B cell (primary cell): ENCODE measurements around the gene PHTF2. TPM values are rescaled to one million over a fixed set of nuclear protein-coding genes. Genes with fewer than 3 reads are reported as not detected.
A peak's percentile ranks its signal among the peaks of the same experiment; 100 is the strongest.

Experiments
- ATAC-seq: fragments of 200-7000 bp; cut with Tn5 transposase; one replicate; pipeline ENCODE4 v1.10.0; 2021; ENCODE audit warnings: low read depth, mild to moderate bottlenecking, moderate number of reproducible peaks, moderate library complexity
- CTCF ChIA-PET: fragments of 350-600 bp; sonication (Branson Sonifier 250); formaldehyde crosslinking; loops from one replicate; lab custom pipeline; 2021; ENCODE audit warnings: antibody characterized with exemption, inconsistent platforms; lab: Charles Lee
- POLR2A ChIA-PET: fragments of 350-600 bp; sonication (Branson Sonifier 250); formaldehyde crosslinking; loops from one replicate; lab custom pipeline; 2021; ENCODE audit warnings: antibody characterized with exemption; lab: Charles Lee
- DNase-seq: peaks from one replicate; pipeline ENCODE4 v3.0.0; 2013
- H2AFZ ChIP-seq: 2 replicates; pipeline ENCODE4 v1.6.1; 2012; ENCODE audit warnings: mild to moderate bottlenecking, low read depth, low read length; ENCODE audit not compliant: insufficient read depth, poor library complexity, severe bottlenecking
- H3K27ac ChIP-seq, 2 donors: 1 replicate in 1 of 2; 2 replicates in 1 of 2; pipeline ENCODE4 v1.5.1; 2012 to 2013; ENCODE audit warnings: low read length in 2 of 2, mild to moderate bottlenecking in 2 of 2, moderate library complexity in 1 of 2
- H3K27me3 ChIP-seq, 4 experiments: fragments of 200-600 bp in 1 of 4; sonication (generic) in 1 of 4; replicated peaks in 1 of 4; 1 replicate in 2 of 4; 2 replicates in 2 of 4; pipeline versions ENCODE4 v1.6.1 to v1.7.0; 2013 to 2016; ENCODE audit warnings: low read length in 3 of 4, mild to moderate bottlenecking in 2 of 4, mixed read lengths in 1 of 4, moderate library complexity in 1 of 4; ENCODE audit not compliant: insufficient read depth in 4 of 4, control insufficient read depth in 3 of 4; ENCODE audit errors: control extremely low read depth in 1 of 4
- H3K36me3 ChIP-seq, 2 experiments: replicated peaks in 1 of 2; 1 replicate in 1 of 2; 2 replicates in 1 of 2; pipeline versions ENCODE4 v1.6.1 to v1.7.1; 2013; ENCODE audit warnings: low read length in 1 of 2; ENCODE audit not compliant: insufficient read depth in 2 of 2, control insufficient read depth in 1 of 2; ENCODE audit errors: control extremely low read depth in 1 of 2, extremely low read depth in 1 of 2
- H3K4me1 ChIP-seq, 2 donors: fragments of 200-600 bp in 1 of 2; sonication (generic) in 1 of 2; 1 replicate in 1 of 2; 2 replicates in 1 of 2; pipeline versions ENCODE4 v1.5.1 to v1.6.1; 2013 to 2017; ENCODE audit warnings: low read length in 2 of 2; ENCODE audit not compliant: control insufficient read depth in 2 of 2, insufficient read depth in 2 of 2
- H3K4me2 ChIP-seq: replicated peaks from 2 replicates; pipeline ENCODE3; 2012; ENCODE audit warnings: mild to moderate bottlenecking, low read depth, low read length; ENCODE audit not compliant: poor library complexity, severe bottlenecking
- H3K4me3 ChIP-seq, 5 experiments: fragments of 200-600 bp in 1 of 5; sonication (generic) in 1 of 5; 1 replicate in 3 of 5; 2 replicates in 2 of 5; pipeline versions ENCODE4 v1.5.1 to v1.7.0; 2011 to 2016; ENCODE audit warnings: low read length in 4 of 5, mild to moderate bottlenecking in 4 of 5, low read depth in 2 of 5, control low read depth in 1 of 5, moderate library complexity in 1 of 5; ENCODE audit not compliant: insufficient read depth in 1 of 5; ENCODE audit errors: control extremely low read depth in 1 of 5, extremely low read depth in 1 of 5
- H3K79me2 ChIP-seq: fragments of 200-600 bp; sonication (generic); one replicate; pipeline ENCODE4 v1.6.0; 2016; ENCODE audit warnings: low read length; ENCODE audit not compliant: control insufficient read depth, insufficient read depth
- H3K9ac ChIP-seq: fragments of 200-600 bp; sonication (generic); 2 replicates; pipeline ENCODE4 v1.6.1; 2017; ENCODE audit warnings: mild to moderate bottlenecking, low read length, moderate library complexity
- H3K9me3 ChIP-seq, 3 donors: one replicate each; pipeline versions ENCODE4 v1.6.1 to v1.7.1; 2013; ENCODE audit warnings: low read length in 2 of 3; ENCODE audit not compliant: control insufficient read depth in 2 of 3, insufficient read depth in 1 of 3; ENCODE audit errors: control extremely low read depth in 1 of 3
- H4K20me1 ChIP-seq: 2 replicates; pipeline ENCODE4 v1.6.0; 2012; ENCODE audit warnings: mild to moderate bottlenecking, low read length; ENCODE audit not compliant: insufficient read depth, control insufficient read depth, poor library complexity, severe bottlenecking
- H3K27ac Mint-ChIP-seq: one replicate; pipeline ENCODE4 v1.8.0; 2021; ENCODE audit warnings: mixed read lengths
- H3K27me3 Mint-ChIP-seq: one replicate; pipeline ENCODE4 v1.8.0; 2021; ENCODE audit warnings: mixed read lengths
- H3K4me1 Mint-ChIP-seq: one replicate; pipeline ENCODE4 v1.8.0; 2021; ENCODE audit warnings: mixed read lengths
- H3K4me3 Mint-ChIP-seq: one replicate; pipeline ENCODE4 v1.8.0; 2021; ENCODE audit warnings: mixed read lengths
- H3K9me3 Mint-ChIP-seq: one replicate; pipeline ENCODE4 v1.8.0; 2022; ENCODE audit warnings: mixed read lengths; ENCODE audit not compliant: insufficient read depth
- CTCF ChIP-seq: fragments of 200-600 bp; IDR thresholded peaks from one replicate; pipeline ENCODE4 v1.8.0; 2022; ENCODE audit warnings: antibody characterized with exemption, mild to moderate bottlenecking
- EZH2 ChIP-seq: IDR thresholded peaks from 2 replicates; pipeline ENCODE4 v1.6.1; 2012; ENCODE audit warnings: borderline replicate concordance, low read depth, mild to moderate bottlenecking, moderate library complexity, low read length; ENCODE audit not compliant: insufficient read depth, poor library complexity, severe bottlenecking
- WGBS: methylation state at CpG from one replicate; pipeline ENCODE4 v1.1.5; 2013; ENCODE audit warnings: missing lambda C conversion rate; ENCODE audit not compliant: insufficient coverage; 5-methylcytosine and 5-hydroxymethylcytosine counted together
- intact Hi-C: fragments of 100-400 bp; cut with micrococcal nuclease; formaldehyde crosslinking; loops from one replicate; pipeline ENCODE4 v1.10.0; 2022
- polyA plus RNA-seq: library from polyadenylated mRNA; depleted of rRNA; stranded (reverse); fragments of >200 nt; gene quantifications from 2 replicates; pipeline ENCODE4 v1.2.3, GENCODE V29; 2012
- total RNA-seq, 2 donors: library from RNA; stranded (reverse); fragments of 120-200 nt in 1 of 2; gene quantifications; 1 replicate in 1 of 2; 2 replicates in 1 of 2; pipeline versions ENCODE4 v1.2.3 to v1.2.4, GENCODE V29; 2013 to 2022

Gene PHTF2
- total and polyA plus RNA-seq, 2 donors (not counting 1 experiment from before 2014, with no cell fraction given), result 35.3 to 44.8 TPM

GRCh38 chr7:77819021-77819420, 20.4 kb downstream of the PHTF2 start:
- no peaks in the 10 kb centered on the region for H3K27me3 Mint-ChIP-seq
- intact Hi-C loops, result loop anchor here (2.0 kb wide), 1 partner anchor 16 kb away; no protein-coding TSS in a partner anchor
- Histone ChIP-seq H3K9ac (no peak overlapping the region), H3K4me2 (peak overlapping the region; percentile 1), H2AFZ (no peak overlapping the region), H3K36me3 (peaks cover 0 to 19% of the 10 kb centered on the region in 2 experiments), H3K27me3 (no peaks in the 10 kb centered on the region), H3K4me1 (peaks cover 27 to 30% of the 10 kb centered on the region in 2 donors), H3K9me3 (peaks cover 3 to 53% (median 52%) of the 10 kb centered on the region in 3 donors), H3K27ac (peak overlapping the region in 1 of 2 donors; percentile 17), H3K79me2 (peaks cover 93% of the 10 kb centered on the region), H4K20me1 (no peaks in the 10 kb centered on the region), H3K4me3 (no peak overlapping the region)
- H3K9me3 Mint-ChIP-seq, result peaks cover 21% of the 10 kb centered on the region
- H3K4me1 Mint-ChIP-seq, result peaks cover 63% of the 10 kb centered on the region
- ChIA-PET POLR2A (no interaction called here), CTCF (interaction anchor here (1.2 kb wide), 1 partner anchor 15 kb away, joined by 7 read pairs; no protein-coding TSS in a partner anchor)
- H3K4me3 Mint-ChIP-seq, result peak overlapping the region; percentile 17
- ATAC-seq (no peak), DNase-seq (no peak)
- H3K27ac Mint-ChIP-seq, result no peak overlapping the region
- no peak for TF ChIP-seq EZH2
- TF ChIP-seq CTCF, result no peak

GRCh38 chr7:77820967-77821366, 22.4 kb downstream of the PHTF2 start:
- intact Hi-C loops, result loop anchor here (5.0 kb wide), 1 partner anchor 36 kb away; no protein-coding TSS in a partner anchor
- DNase-seq, result no peak
- H3K4me2 ChIP-seq, result no peak overlapping the region

More at GRCh38 chr7:77820967-77821366, 22.4 kb downstream of the PHTF2 start:
- Histone ChIP-seq H3K4me3 (no peak overlapping the region), H4K20me1 (no peaks in the 10 kb centered on the region), H2AFZ (no peak overlapping the region), H3K27ac (peak overlapping the region in 1 of 2 donors; percentile 53), H3K4me1 (peaks cover 35 to 46% of the 10 kb centered on the region in 2 donors), H3K27me3 (no peaks in the 10 kb centered on the region), H3K36me3 (peaks cover 0 to 19% of the 10 kb centered on the region in 2 experiments), H3K79me2 (peaks cover 92% of the 10 kb centered on the region), H3K9me3 (peaks cover 3 to 68% (median 52%) of the 10 kb centered on the region in 3 donors), H3K9ac (no peak overlapping the region)
- ChIA-PET CTCF (interaction anchor here (1.1 to 1.6 kb wide), 2 partner anchors 22 to 61 kb away, joined by 4 to 10 read pairs; partner anchors contain the start of genes PHTF2 and TMEM60), POLR2A (no interaction called here)
- Mint-ChIP-seq H3K4me3 (no peak overlapping the region), H3K4me1 (peaks cover 66% of the 10 kb centered on the region), H3K27me3 (no peaks in the 10 kb centered on the region), H3K9me3 (peaks cover 23% of the 10 kb centered on the region), H3K27ac (peak overlapping the region; percentile 51)
- WGBS, result no CpG with 5 or more reads among the region's 2 CpGs
- TF ChIP-seq EZH2, result no peak
- ATAC-seq, result no peak
